HepG2 (cell line): Measurements from ENCODE around the gene UEVLD. TPM values are rescaled to one million over a fixed set of nuclear protein-coding genes. Genes with fewer than 3 reads are reported as not detected.
A peak's percentile ranks its signal among the peaks of the same experiment; 100 is the strongest.

Source experiments
- CC2D1A ChIP-seq: sonication (generic); formaldehyde crosslinking; IDR thresholded peaks from 2 replicates; pipeline ENCODE4 v1.8.1; 2023; ENCODE audit warnings: mild to moderate bottlenecking, missing genetic modification reagents
- FOSL1 ChIP-seq: sonication (generic); formaldehyde crosslinking; IDR thresholded peaks from 2 replicates; pipeline ENCODE4 v1.9.0; 2021; ENCODE audit warnings: missing genetic modification reagents, borderline replicate concordance
- FOSL2 ChIP-seq: sonication (generic); formaldehyde crosslinking; IDR thresholded peaks from 2 replicates; pipeline ENCODE4 v1.4.0; 2020; ENCODE audit warnings: missing genetic modification reagents
- GTF2F1 ChIP-seq: fragments of 150-350 bp; IDR thresholded peaks from 2 replicates; pipeline ENCODE4 v1.6.1; 2014; ENCODE audit warnings: low read length
- HNF4A ChIP-seq: sonication (generic); formaldehyde crosslinking; IDR thresholded peaks from 2 replicates; pipeline ENCODE4 v1.4.0; 2020; ENCODE audit warnings: missing genetic modification reagents
- MBNL3 ChIP-seq: fragments of 250-450 bp; sonication (Bioruptor Pico); conservative IDR thresholded peaks from 2 replicates; pipeline ENCODE4 v1.8.0; 2022; ENCODE audit warnings: mild to moderate bottlenecking, inconsistent platforms
- PCBP1 ChIP-seq: fragments of 200-400 bp; formaldehyde crosslinking; IDR thresholded peaks from 2 replicates; pipeline ENCODE4 v1.6.1; 2017; ENCODE audit warnings: mild to moderate bottlenecking, low read depth, low read length, borderline replicate concordance
- RARA ChIP-seq: IDR thresholded peaks from 2 replicates; pipeline ENCODE4 v1.6.1; 2016; ENCODE audit warnings: missing genetic modification reagents, missing compliant biosample characterization
- SIX4 ChIP-seq: sonication (generic); formaldehyde crosslinking; IDR thresholded peaks from 2 replicates; pipeline ENCODE4 v1.4.0; 2020; ENCODE audit warnings: missing genetic modification reagents
- TGIF2 ChIP-seq: IDR thresholded peaks from 2 replicates; pipeline ENCODE4 v1.6.1; 2016; ENCODE audit warnings: control low read depth, missing compliant biosample characterization
- ZFP90 ChIP-seq: sonication (generic); formaldehyde crosslinking; IDR thresholded peaks from 2 replicates; pipeline ENCODE4 v1.8.0; 2022; ENCODE audit warnings: missing genetic modification reagents, mild to moderate bottlenecking, inconsistent platforms, borderline replicate concordance
- ZNF3 ChIP-seq: IDR thresholded peaks from 2 replicates; pipeline ENCODE4 v1.7.0; 2017; ENCODE audit warnings: inconsistent platforms
- ZNF329 ChIP-seq: sonication (generic); formaldehyde crosslinking; IDR thresholded peaks from 2 replicates; pipeline ENCODE4 v1.9.0; 2021; ENCODE audit warnings: low read depth, mild to moderate bottlenecking, missing genetic modification reagents
- ZNF44 ChIP-seq: sonication (generic); formaldehyde crosslinking; IDR thresholded peaks from 2 replicates; pipeline ENCODE4 v1.5.1; 2020; ENCODE audit warnings: mild to moderate bottlenecking, missing genetic modification reagents
- ZNF530 ChIP-seq: sonication (generic); formaldehyde crosslinking; IDR thresholded peaks from 2 replicates; pipeline ENCODE4 v1.5.0; 2020; ENCODE audit warnings: low read depth, mild to moderate bottlenecking, missing genetic modification reagents
- ZNF570 ChIP-seq: sonication (generic); formaldehyde crosslinking; IDR thresholded peaks from 2 replicates; pipeline ENCODE4 v1.4.0; 2020; ENCODE audit warnings: mild to moderate bottlenecking, missing genetic modification reagents, borderline replicate concordance
- ZNF839 ChIP-seq: sonication (generic); formaldehyde crosslinking; IDR thresholded peaks from 2 replicates; pipeline ENCODE4 v1.4.0; 2020; ENCODE audit warnings: missing genetic modification reagents, mild to moderate bottlenecking, borderline replicate concordance
- polyA plus RNA-seq, 8 experiments: library from polyadenylated mRNA; depleted of rRNA in 3 of 8; stranded (reverse) in 7 of 8; unstranded in 1 of 8; fragments of >200 nt; fragmentation: Illumina TruSeq in 4 of 8; extraction: Trizol in 4 of 8; gene quantifications; 2 replicates each; pipeline versions ENCODE4 v1.2.1 to v1.2.3, GENCODE V29; 2011 to 2016; ENCODE audit warnings: low read depth in 4 of 8, missing spikeins in 1 of 8, mixed read lengths in 1 of 8; ENCODE audit not compliant: insufficient read depth in 1 of 8
- total RNA-seq, 5 experiments: library from RNA; depleted of rRNA; stranded (reverse); fragments of >200 nt; fragmentation: Illumina TruSeq; extraction: Trizol; gene quantifications; 2 replicates each; pipeline ENCODE4 v1.2.3, GENCODE V29; 2016; ENCODE audit warnings: low read depth in 1 of 5
- TF ChIP-seq, protein P1 (sequence below): sonication (generic); formaldehyde crosslinking; IDR thresholded peaks from 2 replicates; pipeline ENCODE4 v1.8.0; 2022; ENCODE audit warnings: missing genetic modification reagents, mild to moderate bottlenecking, moderate library complexity, borderline replicate concordance
- TF ChIP-seq, protein P2 (sequence below): sonication (generic); formaldehyde crosslinking; IDR thresholded peaks from 2 replicates; pipeline ENCODE4 v1.5.0; 2020; ENCODE audit warnings: missing genetic modification reagents
- TF ChIP-seq, protein P3 (sequence below): sonication (generic); formaldehyde crosslinking; IDR thresholded peaks from 2 replicates; pipeline ENCODE4 v1.5.0; 2020; ENCODE audit warnings: mild to moderate bottlenecking, missing genetic modification reagents
- TF ChIP-seq, protein P4 (sequence below): sonication (generic); formaldehyde crosslinking; conservative IDR thresholded peaks from 2 replicates; pipeline ENCODE4 v1.8.0; 2022; ENCODE audit warnings: mild to moderate bottlenecking, moderate library complexity, missing genetic modification reagents
- TF ChIP-seq, protein P5 (sequence below): IDR thresholded peaks from 2 replicates; pipeline ENCODE4 v1.6.1; 2016; ENCODE audit warnings: low read depth, borderline replicate concordance

Gene UEVLD
- total and polyA plus RNA-seq, 2 of the 13 experiments (the other 11 are each of a cell fraction or from before 2014, with no cell fraction given) = 5.7 to 13.7 TPM

DNA sequence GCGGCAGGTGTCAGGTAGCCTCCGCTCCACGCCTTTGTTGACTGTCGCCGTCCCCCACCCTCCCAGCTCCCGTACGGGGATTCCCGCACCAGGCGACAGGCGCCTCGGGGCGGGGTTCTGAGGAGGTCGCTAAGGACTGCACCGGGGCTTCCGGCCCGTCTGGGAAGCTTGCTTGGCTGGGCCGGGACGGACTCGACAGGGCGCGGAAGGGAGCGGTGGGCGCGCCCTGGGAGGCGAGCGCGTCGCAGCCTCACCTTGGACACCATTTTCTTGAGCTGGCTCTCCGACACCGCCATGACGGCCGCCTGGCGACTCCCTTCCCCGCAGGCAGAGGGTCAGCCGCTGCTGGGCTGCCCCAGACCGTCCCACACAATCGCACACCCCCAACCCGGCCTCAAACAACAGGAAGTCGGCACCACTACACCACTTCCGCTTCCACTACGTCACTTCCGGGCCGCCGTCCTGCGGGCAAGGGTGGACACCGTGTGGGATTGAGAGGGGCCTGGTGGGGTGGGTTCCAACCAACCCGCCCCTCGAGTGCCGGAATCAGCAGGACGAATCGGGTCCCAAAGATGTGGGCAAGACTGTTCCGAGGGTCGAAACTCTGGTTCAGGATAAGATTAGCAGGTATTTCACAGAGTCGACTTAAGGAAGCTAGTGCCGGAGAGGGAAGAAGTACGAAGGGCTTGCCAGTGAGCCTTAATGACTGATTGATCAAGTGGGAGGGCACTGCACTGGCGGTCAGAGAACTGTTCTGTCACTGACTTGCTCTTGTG, 61.8 kb downstream of the UEVLD start, which contains the start of gene TSG101 (continued):
- TF ChIP-seq ZNF329 (CRISPR knock-in tag) = 0 out of 2 replicates have a peak, but pooled peaks have one; percentile 24
- peak; percentile 66 for TF ChIP-seq SIX4
- TF ChIP-seq, protein P1, sequence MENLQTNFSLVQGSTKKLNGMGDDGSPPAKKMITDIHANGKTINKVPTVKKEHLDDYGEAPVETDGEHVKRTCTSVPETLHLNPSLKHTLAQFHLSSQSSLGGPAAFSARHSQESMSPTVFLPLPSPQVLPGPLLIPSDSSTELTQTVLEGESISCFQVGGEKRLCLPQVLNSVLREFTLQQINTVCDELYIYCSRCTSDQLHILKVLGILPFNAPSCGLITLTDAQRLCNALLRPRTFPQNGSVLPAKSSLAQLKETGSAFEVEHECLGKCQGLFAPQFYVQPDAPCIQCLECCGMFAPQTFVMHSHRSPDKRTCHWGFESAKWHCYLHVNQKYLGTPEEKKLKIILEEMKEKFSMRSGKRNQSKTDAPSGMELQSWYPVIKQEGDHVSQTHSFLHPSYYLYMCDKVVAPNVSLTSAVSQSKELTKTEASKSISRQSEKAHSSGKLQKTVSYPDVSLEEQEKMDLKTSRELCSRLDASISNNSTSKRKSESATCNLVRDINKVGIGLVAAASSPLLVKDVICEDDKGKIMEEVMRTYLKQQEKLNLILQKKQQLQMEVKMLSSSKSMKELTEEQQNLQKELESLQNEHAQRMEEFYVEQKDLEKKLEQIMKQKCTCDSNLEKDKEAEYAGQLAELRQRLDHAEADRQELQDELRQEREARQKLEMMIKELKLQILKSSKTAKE (CRISPR knock-in tag) = peak; percentile 71
- TF ChIP-seq, protein P2, sequence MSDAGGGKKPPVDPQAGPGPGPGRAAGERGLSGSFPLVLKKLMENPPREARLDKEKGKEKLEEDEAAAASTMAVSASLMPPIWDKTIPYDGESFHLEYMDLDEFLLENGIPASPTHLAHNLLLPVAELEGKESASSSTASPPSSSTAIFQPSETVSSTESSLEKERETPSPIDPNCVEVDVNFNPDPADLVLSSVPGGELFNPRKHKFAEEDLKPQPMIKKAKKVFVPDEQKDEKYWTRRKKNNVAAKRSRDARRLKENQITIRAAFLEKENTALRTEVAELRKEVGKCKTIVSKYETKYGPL = peak; percentile 34; the same call in 1 of the 2 replicates
- no peak for TF ChIP-seq ZNF530 (CRISPR knock-in tag)
- peak; percentile 33; the same call in 1 of the 2 replicates for TF ChIP-seq RARA (CRISPR knock-in tag)
- no peak; the same call in 1 of the 2 replicates for TF ChIP-seq HNF4A (CRISPR knock-in tag)
- no peak for TF ChIP-seq ZNF570 (CRISPR knock-in tag)
- TF ChIP-seq MBNL3 (CRISPR knock-in tag) = no peak
- TF ChIP-seq CC2D1A (CRISPR knock-in tag) = peak; percentile 55; the same call in 1 of the 2 replicates
- peak; percentile 39; the same call in 1 of the 2 replicates for TF ChIP-seq TGIF2 (CRISPR knock-in tag)
- TF ChIP-seq, protein P3, sequence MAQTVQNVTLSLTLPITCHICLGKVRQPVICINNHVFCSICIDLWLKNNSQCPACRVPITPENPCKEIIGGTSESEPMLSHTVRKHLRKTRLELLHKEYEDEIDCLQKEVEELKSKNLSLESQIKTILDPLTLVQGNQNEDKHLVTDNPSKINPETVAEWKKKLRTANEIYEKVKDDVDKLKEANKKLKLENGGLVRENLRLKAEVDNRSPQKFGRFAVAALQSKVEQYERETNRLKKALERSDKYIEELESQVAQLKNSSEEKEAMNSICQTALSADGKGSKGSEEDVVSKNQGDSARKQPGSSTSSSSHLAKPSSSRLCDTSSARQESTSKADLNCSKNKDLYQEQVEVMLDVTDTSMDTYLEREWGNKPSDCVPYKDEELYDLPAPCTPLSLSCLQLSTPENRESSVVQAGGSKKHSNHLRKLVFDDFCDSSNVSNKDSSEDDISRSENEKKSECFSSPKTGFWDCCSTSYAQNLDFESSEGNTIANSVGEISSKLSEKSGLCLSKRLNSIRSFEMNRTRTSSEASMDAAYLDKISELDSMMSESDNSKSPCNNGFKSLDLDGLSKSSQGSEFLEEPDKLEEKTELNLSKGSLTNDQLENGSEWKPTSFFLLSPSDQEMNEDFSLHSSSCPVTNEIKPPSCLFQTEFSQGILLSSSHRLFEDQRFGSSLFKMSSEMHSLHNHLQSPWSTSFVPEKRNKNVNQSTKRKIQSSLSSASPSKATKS (CRISPR knock-in tag) = peak; percentile 93; the same call in 1 of the 2 replicates
- no peak for TF ChIP-seq GTF2F1
- TF ChIP-seq ZNF839 = peak; percentile 93
- TF ChIP-seq, protein P4, sequence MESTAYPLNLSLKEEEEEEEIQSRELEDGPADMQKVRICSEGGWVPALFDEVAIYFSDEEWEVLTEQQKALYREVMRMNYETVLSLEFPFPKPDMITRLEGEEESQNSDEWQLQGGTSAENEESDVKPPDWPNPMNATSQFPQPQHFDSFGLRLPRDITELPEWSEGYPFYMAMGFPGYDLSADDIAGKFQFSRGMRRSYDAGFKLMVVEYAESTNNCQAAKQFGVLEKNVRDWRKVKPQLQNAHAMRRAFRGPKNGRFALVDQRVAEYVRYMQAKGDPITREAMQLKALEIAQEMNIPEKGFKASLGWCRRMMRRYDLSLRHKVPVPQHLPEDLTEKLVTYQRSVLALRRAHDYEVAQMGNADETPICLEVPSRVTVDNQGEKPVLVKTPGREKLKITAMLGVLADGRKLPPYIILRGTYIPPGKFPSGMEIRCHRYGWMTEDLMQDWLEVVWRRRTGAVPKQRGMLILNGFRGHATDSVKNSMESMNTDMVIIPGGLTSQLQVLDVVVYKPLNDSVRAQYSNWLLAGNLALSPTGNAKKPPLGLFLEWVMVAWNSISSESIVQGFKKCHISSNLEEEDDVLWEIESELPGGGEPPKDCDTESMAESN (CRISPR knock-in tag) = peak; percentile 90
- peak; percentile 44 for TF ChIP-seq FOSL2 (CRISPR knock-in tag)
- TF ChIP-seq ZNF44 (CRISPR knock-in tag) = 0 out of 2 replicates have a peak, but pooled peaks have one; percentile 75
- 0 out of 2 replicates have a peak, but pooled peaks have one; percentile 24 for TF ChIP-seq PCBP1
- TF ChIP-seq, protein P5, sequence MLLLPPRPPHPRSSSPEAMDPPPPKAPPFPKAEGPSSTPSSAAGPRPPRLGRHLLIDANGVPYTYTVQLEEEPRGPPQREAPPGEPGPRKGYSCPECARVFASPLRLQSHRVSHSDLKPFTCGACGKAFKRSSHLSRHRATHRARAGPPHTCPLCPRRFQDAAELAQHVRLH (CRISPR knock-in tag) = peak; percentile 77; the same call in 1 of the 2 replicates
- TF ChIP-seq FOSL1 (CRISPR knock-in tag) = 0 out of 2 replicates have a peak, but pooled peaks have one; percentile 45
- TF ChIP-seq ZNF3 = no peak
- TF ChIP-seq ZFP90 (CRISPR knock-in tag) = peak; percentile 60; the same call in 1 of the 2 replicates
